T-helper 9 cell (primary cell): ENCODE results near the gene TIRAP.

Experiments
- DNase-seq: peaks from one replicate; pipeline ENCODE4 v3.0.0-alpha.2; 2020

TIRAP gene

GRCh38 chr11:126327281-126328000, 44.5 kb downstream of the TIRAP start:
- DNase-seq = no peak

DNA sequence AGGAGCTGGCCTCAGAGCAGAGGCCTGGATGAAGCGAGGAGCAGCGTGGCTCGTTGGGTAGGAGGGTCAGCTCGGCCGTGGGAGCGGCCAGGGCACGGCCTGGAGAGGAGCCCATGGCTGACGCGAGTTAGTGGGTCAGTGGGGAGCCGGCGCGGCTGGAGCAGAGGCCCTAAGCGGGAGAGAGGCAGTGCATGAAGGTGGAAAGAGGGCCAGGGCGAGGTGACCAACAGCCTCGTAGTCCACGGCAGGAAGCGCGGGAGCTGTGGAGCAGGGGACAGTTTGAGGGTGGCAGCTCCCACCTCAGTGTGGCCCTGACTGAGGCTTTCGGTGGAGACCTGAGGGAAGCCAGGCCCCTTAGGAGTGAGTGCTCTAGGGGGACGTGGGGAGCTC, 45.1 kb downstream of the TIRAP start:
- no peak for DNase-seq

DNA sequence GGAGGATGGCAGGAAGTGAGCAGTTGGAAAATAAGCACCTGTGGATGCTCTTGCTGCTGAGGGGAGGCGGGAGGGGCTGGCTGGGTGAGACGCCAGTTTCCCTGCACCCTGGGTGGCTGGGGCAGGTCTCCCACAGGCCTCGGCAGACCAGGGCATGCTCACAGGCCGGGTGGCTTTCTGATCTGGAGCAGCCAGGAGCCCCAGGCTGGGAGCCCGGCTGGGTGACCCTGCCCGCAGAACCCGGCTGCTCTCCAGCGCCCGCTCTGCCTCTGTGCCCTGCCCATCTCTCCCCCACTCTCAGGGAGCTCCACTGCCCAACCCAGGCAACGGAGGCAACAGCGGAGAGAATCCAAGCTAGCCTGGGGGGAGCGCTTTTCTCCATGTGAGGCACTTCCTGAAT, 45.6 kb downstream of the TIRAP start:
- DNase-seq = no peak

GRCh38 chr11:126328938-126329643, 46.2 kb downstream of the TIRAP start:
- no peak for DNase-seq

DNA sequence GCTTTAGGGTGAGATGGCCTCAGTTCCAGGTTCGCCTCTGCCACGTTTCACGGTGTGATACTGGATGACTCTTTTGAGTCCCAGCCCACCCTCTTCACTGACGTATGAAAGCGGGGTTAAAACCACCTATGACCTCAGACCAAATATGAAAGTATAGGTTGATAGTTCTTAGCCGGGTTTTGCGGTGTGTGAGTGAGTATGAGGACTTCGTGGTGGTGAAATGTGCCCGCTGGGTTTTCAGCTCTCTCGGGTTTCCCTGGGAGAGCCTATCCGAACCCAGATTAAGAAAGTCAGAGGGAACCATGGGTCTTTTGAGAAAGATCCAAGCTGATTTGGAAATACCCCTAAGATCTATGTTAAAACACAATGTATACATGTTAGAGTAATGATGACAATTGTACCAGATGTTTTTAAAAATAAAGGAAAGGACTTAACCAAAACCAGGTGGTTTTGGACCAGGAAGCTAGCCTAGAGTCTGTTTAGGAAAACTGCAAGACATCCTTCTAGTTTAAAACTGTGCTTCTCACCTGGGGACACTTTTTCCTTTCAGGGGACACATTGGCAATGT, 46.8 kb downstream of the TIRAP start:
- DNase-seq = no peak

DNA sequence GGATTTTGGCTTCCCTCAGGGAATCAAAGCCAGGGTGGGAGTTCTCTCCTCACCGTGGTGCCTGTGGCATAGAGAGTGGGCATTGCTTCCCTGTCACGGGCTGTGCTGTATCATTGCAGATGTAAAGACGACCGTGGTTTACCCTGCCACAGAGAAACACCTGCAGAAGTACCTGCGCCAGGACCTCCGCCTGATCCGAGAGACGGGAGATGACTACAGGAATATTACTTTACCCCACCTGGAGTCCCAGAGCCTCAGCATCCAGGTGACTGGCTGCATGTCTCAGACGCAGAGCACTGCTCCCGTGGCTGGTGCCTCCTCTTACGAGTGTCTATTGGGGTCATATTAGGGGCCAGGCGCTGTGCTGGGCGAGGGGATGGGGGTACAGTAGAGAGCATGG, 48.4 kb downstream of the TIRAP start:
- DNase-seq = no peak

GRCh38 chr11:126332221-126332711, 49.4 kb downstream of the TIRAP start:
- no peak for DNase-seq

DNA sequence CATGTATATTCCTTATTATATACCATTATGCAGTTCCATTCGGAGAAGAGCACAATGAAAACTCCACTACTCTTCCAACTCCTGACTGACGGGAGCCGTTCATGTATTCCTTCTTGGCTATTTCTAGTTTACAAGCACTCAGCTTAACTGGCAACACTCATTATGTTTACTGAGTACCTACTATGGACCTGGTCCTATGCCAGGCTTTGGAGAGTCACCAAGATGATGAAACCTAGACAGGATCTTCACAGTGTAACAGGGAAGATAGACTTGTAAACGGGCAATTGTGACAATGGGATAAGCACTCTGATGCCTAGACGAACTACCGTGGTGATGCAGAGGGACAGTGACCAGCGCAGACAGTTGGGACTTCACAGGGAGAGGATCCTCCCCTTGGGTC, 50.2 kb downstream of the TIRAP start:
- DNase-seq = no peak

- no peak for DNase-seq
Observed at GRCh38 chr11:126334659-126335462, 52.0 kb downstream of the TIRAP start.

- DNase-seq = no peak
Observed at GRCh38 chr11:126335463-126335760, 52.5 kb downstream of the TIRAP start.

- no peak for DNase-seq
Observed at GRCh38 chr11:126336138-126336541, 53.2 kb downstream of the TIRAP start.

DNA sequence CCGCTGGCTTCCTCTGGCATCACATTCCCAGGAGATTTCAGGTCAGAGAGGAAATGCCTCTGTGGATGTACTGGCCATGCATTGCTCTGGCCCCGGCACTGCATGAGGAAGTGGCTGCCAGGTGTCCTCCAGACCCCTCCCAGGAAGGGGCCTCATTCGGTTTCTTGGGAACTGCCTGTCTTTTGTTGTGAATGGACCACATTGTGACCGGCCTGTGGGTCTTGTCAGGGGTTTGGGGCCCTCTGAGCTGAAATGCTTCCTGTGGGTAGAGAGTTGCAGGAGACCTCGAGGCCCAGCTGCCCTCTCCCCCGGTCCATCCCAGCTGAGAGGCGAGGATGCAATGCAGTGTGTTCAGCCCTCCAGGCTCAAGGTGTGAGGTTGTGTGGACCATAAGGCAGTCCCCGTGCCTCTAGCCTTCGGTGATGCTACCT, 53.8 kb downstream of the TIRAP start:
- DNase-seq = no peak

GRCh38 chr11:126337126-126337473, 54.2 kb downstream of the TIRAP start:
- no peak for DNase-seq

- no peak for DNase-seq
Observed at GRCh38 chr11:126337474-126338241, 54.8 kb downstream of the TIRAP start.

- no peak for DNase-seq
Observed at GRCh38 chr11:126338346-126339055, 55.6 kb downstream of the TIRAP start.

GRCh38 chr11:126339073-126339862, 56.4 kb downstream of the TIRAP start:
- no peak for DNase-seq

DNA sequence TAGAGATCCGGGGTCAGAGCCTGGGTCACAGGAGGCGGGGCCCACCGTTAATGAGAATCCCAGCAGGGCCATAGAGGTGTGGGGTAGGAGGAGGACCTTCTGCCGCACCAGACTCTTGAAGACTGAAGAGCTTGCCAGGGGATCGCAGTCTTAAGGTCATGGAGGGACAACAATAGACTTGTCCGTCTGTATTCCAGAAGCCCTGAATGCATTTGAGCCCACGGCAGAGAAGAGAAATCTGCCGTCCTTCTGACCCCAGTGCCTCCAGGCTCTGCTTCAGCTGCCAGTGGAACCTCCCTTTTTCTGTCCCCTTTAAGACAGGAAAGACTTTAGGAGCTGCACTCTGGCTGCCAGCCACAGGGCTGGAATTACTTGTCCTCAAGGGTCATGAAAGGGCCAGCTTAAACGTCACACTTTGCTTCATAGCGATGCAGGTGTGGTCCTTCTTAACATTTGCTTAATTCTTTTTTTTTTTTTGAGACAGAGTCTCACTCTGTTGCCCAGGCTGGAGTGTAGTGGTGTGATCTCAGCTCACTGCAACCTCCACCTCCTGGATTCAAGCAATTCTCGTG, 57.1 kb downstream of the TIRAP start:
- DNase-seq = no peak

GRCh38 chr11:126340960-126341606, 58.2 kb downstream of the TIRAP start:
- DNase-seq = no peak

- DNase-seq = no peak
Observed at GRCh38 chr11:126341760-126342161, 58.9 kb downstream of the TIRAP start.

GRCh38 chr11:126343051-126343450, 60.2 kb downstream of the TIRAP start:
- no peak for DNase-seq
